ENCODE results near the gene CDIP1.

- TF ChIP-seq MYC (IDR thresholded peaks at IDR 0.05; ENCODE audit: low read depth, low read length), result no peak
- no peak for TF ChIP-seq CTCF (IDR thresholded peaks at IDR 0.05; ENCODE audit: low read depth, low read length)
- TF ChIP-seq POLR2A (IDR thresholded peaks at IDR 0.05; ENCODE audit: extremely low read depth, insufficient read length), result no peak
- TF ChIP-seq, protein P1, sequence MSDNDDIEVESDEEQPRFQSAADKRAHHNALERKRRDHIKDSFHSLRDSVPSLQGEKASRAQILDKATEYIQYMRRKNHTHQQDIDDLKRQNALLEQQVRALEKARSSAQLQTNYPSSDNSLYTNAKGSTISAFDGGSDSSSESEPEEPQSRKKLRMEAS (IDR thresholded peaks at IDR 0.05; ENCODE audit: low read depth, low read length), result no peak
These were observed 24.7 kb downstream of the CDIP1 start for GRCh38 chr16:4513881-4514280.

All from NB4 (cell line).